Upper lobe of left lung (tissue), 6 donors: Measurements from ENCODE around the gene MYZAP. TPM values are rescaled to one million over a fixed set of nuclear protein-coding genes. Genes with fewer than 3 reads are reported as not detected.

Experiments used
- ATAC-seq, 2 donors: fragments of 200-7000 bp; cut with Tn5 transposase; one replicate each; pipeline ENCODE4 v1.9.1; 2022; ENCODE audit warnings: mild to moderate bottlenecking in 2 of 2, moderate library complexity in 2 of 2; ENCODE audit not compliant: low FRiP score in 2 of 2
- DNase-seq, 2 donors: peaks; one replicate each; pipeline ENCODE4 v3.0.0-alpha.2; 2019 to 2020
- H3K27ac ChIP-seq, 4 donors: fragments of 200-600 bp; sonication (generic); one replicate each; pipeline ENCODE4 v1.5.1; 2016 to 2019
- H3K27me3 ChIP-seq, 4 donors: fragments of 200-600 bp; sonication (generic); one replicate each; pipeline ENCODE4 v1.5.1; 2017 to 2019
- H3K36me3 ChIP-seq, 4 donors: fragments of 200-600 bp; sonication (generic); one replicate each; pipeline ENCODE4 v1.5.1; 2016 to 2019
- H3K4me1 ChIP-seq, 4 donors: fragments of 200-600 bp; sonication (generic); one replicate each; pipeline ENCODE4 v1.5.1; 2018 to 2019
- H3K4me3 ChIP-seq, 4 donors: fragments of 200-600 bp; sonication (generic); one replicate each; pipeline ENCODE4 v1.5.1; 2017 to 2019; ENCODE audit warnings: mild to moderate bottlenecking in 2 of 4, moderate library complexity in 1 of 4
- H3K9me3 ChIP-seq, 4 donors: fragments of 200-600 bp; sonication (generic); one replicate each; pipeline ENCODE4 v1.5.1; 2018 to 2019
- EP300 ChIP-seq, 4 donors: sonication (generic); formaldehyde crosslinking; IDR thresholded peaks; one replicate each; pipeline ENCODE4 v1.5.1; 2017; ENCODE audit warnings: antibody characterized with exemption in 4 of 4, control low read depth in 2 of 4
- POLR2A ChIP-seq, 4 donors: fragments of 450-650 bp; IDR thresholded peaks; one replicate each; pipeline ENCODE4 v1.5.1; 2016 to 2017; ENCODE audit warnings: antibody characterized with exemption in 4 of 4, mild to moderate bottlenecking in 2 of 4
- POLR2AphosphoS5 ChIP-seq, 2 donors: sonication (generic); formaldehyde crosslinking; IDR thresholded peaks; one replicate each; pipeline ENCODE4 v1.5.1; 2017; ENCODE audit warnings: antibody characterized with exemption in 2 of 2
- WGBS, 2 donors: methylation state at CpG; one replicate each; pipeline ENCODE4 v1.1.5; 2017 to 2018; 5-methylcytosine and 5-hydroxymethylcytosine counted together
- total RNA-seq, 6 donors: library from RNA; depleted of rRNA in 4 of 6; stranded (reverse); fragments of >200 nt in 4 of 6; gene quantifications; one replicate each; pipeline versions ENCODE4 v1.1.0 to v1.2.1, GENCODE V29; 2016 to 2021
- TF ChIP-seq, protein P1 (sequence below), 6 experiments: fragments of 450-650 bp in 4 of 6; fragments of 200-600 bp in 2 of 6; sonication (generic) in 2 of 6; IDR thresholded peaks; one replicate each; pipeline ENCODE4 v1.5.1; 2016 to 2019; ENCODE audit warnings: antibody characterized with exemption in 6 of 6
- donor health status: DM: no; HTN: no; CAD: no; lungs with moderate emphysema.
- donor health status: DM: no; HTN: yes; CAD: no; lungs with severe emphysema.

Gene MYZAP
- total RNA-seq, 6 donors from 2014 or later = 22.0 to 54.3 (median 30.4) TPM

DNA sequence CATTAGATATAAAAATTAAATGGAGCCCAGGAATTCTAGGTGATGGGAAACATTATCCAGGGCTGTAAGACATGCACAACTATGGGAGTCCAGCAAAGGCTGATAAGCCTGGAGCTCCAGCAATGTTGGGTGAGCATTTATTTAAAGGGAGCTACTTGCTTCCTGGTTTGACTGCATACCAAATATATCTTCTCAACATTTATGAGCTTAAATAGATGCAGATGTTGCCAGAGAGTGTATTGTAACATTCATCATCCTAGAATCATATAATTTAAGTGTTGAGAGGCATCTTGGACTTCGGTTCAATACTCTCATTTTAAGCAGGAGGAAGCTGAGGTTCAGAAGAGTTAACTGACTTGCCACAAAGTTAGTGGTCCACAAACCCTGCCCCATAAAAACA is 102.6 kb downstream of the MYZAP start:
- ATAC-seq = no peak
- no peaks in the 10 kb centered on the region for H3K9me3 ChIP-seq
- no peaks in the 10 kb centered on the region for H3K27me3 ChIP-seq
- no peak for DNase-seq
- no peak overlapping the region for H3K27ac ChIP-seq
- TF ChIP-seq POLR2A (IDR thresholded peaks at IDR 0.05) (no peak), POLR2AphosphoS5 (IDR thresholded peaks at IDR 0.05) (no peak), EP300 (IDR thresholded peaks at IDR 0.05) (no peak)
- TF ChIP-seq, protein P1, sequence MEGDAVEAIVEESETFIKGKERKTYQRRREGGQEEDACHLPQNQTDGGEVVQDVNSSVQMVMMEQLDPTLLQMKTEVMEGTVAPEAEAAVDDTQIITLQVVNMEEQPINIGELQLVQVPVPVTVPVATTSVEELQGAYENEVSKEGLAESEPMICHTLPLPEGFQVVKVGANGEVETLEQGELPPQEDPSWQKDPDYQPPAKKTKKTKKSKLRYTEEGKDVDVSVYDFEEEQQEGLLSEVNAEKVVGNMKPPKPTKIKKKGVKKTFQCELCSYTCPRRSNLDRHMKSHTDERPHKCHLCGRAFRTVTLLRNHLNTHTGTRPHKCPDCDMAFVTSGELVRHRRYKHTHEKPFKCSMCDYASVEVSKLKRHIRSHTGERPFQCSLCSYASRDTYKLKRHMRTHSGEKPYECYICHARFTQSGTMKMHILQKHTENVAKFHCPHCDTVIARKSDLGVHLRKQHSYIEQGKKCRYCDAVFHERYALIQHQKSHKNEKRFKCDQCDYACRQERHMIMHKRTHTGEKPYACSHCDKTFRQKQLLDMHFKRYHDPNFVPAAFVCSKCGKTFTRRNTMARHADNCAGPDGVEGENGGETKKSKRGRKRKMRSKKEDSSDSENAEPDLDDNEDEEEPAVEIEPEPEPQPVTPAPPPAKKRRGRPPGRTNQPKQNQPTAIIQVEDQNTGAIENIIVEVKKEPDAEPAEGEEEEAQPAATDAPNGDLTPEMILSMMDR (IDR thresholded peaks at IDR 0.05) = no peak
- no peak overlapping the region for H3K4me3 ChIP-seq
- no peaks in the 10 kb centered on the region for H3K36me3 ChIP-seq
- 80 to 83% methylated on average over 1 of the region's 1 CpG for WGBS, 2 donors
- peaks cover 0 to 5% (median 0%) of the 10 kb centered on the region in 4 donors for H3K4me1 ChIP-seq

DNA sequence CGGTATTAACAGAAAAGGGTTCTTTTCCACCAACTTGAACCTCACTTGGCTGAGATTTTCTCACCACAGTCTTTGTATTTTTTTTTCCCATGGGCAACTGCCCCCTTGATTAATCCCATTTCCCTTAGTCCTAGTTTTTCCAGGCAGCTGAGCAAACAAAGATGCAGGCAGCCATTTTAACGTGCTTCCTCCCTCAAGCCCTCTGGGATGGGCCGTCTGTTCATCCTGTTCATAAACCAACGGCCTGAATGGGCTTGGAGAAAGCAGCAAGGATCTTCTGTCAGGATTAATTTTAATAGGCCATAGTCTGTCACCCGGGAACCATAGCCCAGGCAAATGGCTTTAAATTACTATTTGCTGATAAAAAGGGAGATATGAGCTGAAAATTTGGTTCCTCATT is 104.4 kb downstream of the MYZAP start:
- no peaks in the 10 kb centered on the region for H3K36me3 ChIP-seq
- H3K27me3 ChIP-seq = no peaks in the 10 kb centered on the region
- 79 to 85% methylated on average over 5 of the region's 5 CpGs for WGBS, 2 donors
- peaks cover 0 to 5% (median 0%) of the 10 kb centered on the region in 4 donors for H3K4me1 ChIP-seq
- TF ChIP-seq POLR2A (IDR thresholded peaks at IDR 0.05) (no peak), POLR2AphosphoS5 (IDR thresholded peaks at IDR 0.05) (no peak), EP300 (IDR thresholded peaks at IDR 0.05) (no peak)
- TF ChIP-seq, protein P1 (IDR thresholded peaks at IDR 0.05) = no peak
- no peaks in the 10 kb centered on the region for H3K9me3 ChIP-seq
- H3K4me3 ChIP-seq = no peak overlapping the region
- no peak for ATAC-seq
- H3K27ac ChIP-seq = no peak overlapping the region
- DNase-seq = no peak

DNA sequence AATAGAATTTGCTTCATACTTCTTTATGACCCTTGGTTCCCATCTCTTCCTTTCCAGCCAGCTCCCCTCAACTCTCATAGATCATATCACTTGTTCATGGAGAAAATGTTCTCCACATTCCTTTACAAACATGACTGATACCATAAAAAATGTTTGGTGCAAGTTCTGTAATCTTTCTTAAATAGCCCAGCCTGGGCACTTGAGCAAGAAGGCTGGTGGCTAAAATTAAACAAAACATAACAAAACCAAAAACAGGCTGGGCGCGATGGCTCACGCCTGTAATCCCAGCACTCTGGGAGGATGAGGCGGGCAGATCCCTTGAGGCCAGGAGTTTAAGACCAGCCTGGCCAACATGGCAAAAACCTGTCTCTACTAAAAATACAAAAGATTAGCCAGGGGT is 105.9 kb downstream of the MYZAP start:
- DNase-seq (no peak), ATAC-seq (no peak)
- Histone ChIP-seq H3K9me3 (no peaks in the 10 kb centered on the region), H3K4me1 (peaks cover 0 to 4% (median 0%) of the 10 kb centered on the region in 4 donors), H3K36me3 (no peaks in the 10 kb centered on the region), H3K27ac (no peak overlapping the region), H3K27me3 (no peaks in the 10 kb centered on the region), H3K4me3 (no peak overlapping the region)
- TF ChIP-seq POLR2A (IDR thresholded peaks at IDR 0.05) = no peak
- TF ChIP-seq EP300 (IDR thresholded peaks at IDR 0.05) = no peak
- TF ChIP-seq, protein P1 (IDR thresholded peaks at IDR 0.05) = no peak
- TF ChIP-seq POLR2AphosphoS5 (IDR thresholded peaks at IDR 0.05) = no peak
- WGBS, 2 donors = 90 to 93% methylated on average over 4 of the region's 4 CpGs

DNA sequence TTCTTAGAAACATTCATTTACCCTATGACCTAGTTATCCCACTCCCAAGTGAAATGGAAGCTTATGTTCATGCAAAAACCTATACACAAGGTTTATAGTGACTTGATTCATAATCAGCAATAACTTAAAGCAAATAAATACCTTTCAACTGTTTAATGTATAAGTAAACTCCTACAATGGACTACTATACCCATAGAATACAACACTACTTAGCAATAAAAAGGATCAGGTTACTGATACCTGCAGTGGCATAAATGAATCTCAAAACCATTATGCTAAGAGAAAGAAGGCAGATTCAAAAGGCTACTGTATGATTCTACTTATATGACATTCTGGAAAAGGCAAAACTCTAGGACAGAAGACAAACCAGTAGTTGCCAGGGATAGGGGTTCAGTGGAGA is 106.5 kb downstream of the MYZAP start:
- no peak overlapping the region for H3K4me3 ChIP-seq
- TF ChIP-seq EP300 (IDR thresholded peaks at IDR 0.05) (no peak), POLR2AphosphoS5 (IDR thresholded peaks at IDR 0.05) (no peak), POLR2A (IDR thresholded peaks at IDR 0.05) (no peak)
- TF ChIP-seq, protein P1 (IDR thresholded peaks at IDR 0.05) = no peak
- H3K4me1 ChIP-seq = no peaks in the 10 kb centered on the region
- DNase-seq (no peak), ATAC-seq (no peak)
- no peaks in the 10 kb centered on the region for H3K9me3 ChIP-seq
- H3K27me3 ChIP-seq = no peaks in the 10 kb centered on the region
- no peak overlapping the region for H3K27ac ChIP-seq
- no peaks in the 10 kb centered on the region for H3K36me3 ChIP-seq

DNA sequence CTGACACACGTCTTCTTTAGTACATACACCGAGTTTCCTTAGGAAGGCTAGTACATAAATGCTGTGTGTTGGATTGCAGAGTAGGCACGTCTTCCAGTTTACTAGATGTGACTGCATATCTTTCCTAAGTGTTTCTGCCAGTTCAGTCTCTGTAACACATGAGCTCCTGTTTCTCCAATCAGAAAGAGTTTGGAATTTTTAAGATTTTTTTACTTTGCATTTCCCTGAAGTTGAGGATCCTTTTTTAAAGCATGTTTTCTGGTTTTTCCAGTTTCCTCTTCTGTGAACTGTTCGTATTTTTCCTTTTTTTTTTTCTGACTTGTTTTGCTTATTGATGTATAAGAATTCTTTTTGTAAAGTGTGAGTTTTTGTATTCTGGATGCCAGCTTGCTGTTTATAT is 107.3 kb downstream of the MYZAP start:
- Histone ChIP-seq H3K27ac (no peak overlapping the region), H3K9me3 (no peaks in the 10 kb centered on the region), H3K4me1 (no peaks in the 10 kb centered on the region), H3K36me3 (no peaks in the 10 kb centered on the region), H3K4me3 (no peak overlapping the region), H3K27me3 (no peaks in the 10 kb centered on the region)
- DNase-seq (no peak), ATAC-seq (no peak)
- 70 to 72% methylated on average over 4 of the region's 4 CpGs for WGBS, 2 donors
- TF ChIP-seq POLR2AphosphoS5 (IDR thresholded peaks at IDR 0.05) (no peak), POLR2A (IDR thresholded peaks at IDR 0.05) (no peak), EP300 (IDR thresholded peaks at IDR 0.05) (no peak)
- TF ChIP-seq, protein P1 (IDR thresholded peaks at IDR 0.05) = no peak
